Activated naive CD4-positive, alpha-beta T cell treated with anti-CD3 and anti-CD28 coated beads, Interleukin-2, amount 10 ng/mL, durations not matched to agents 7 days and 5 days (primary cell): Measurements from ENCODE around the gene CDKAL1.
"Not testable (repeated sequence)": the region's sequence is repeated elsewhere in the genome, so short reads cannot be mapped to it uniquely, and the experiment has no call there.

Experiments used
- CTCF ChIA-PET: fragments of 350-600 bp; sonication (Branson Sonifier 250); formaldehyde crosslinking; loops from one replicate; lab custom pipeline; 2021; ENCODE audit warnings: antibody characterized with exemption; lab: Charles Lee
- DNase-seq: peaks from one replicate; pipeline ENCODE4 v3.0.0-alpha.2; 2020
- H3K27ac Mint-ChIP-seq: one replicate; pipeline ENCODE4 v1.8.0; 2021; ENCODE audit warnings: mild to moderate bottlenecking, moderate library complexity, mixed read lengths
- H3K27me3 Mint-ChIP-seq: one replicate; pipeline ENCODE4 v1.8.0; 2021; ENCODE audit warnings: mild to moderate bottlenecking, mixed read lengths
- H3K36me3 Mint-ChIP-seq: one replicate; pipeline ENCODE4 v1.8.0; 2021; ENCODE audit warnings: mixed read lengths
- H3K4me1 Mint-ChIP-seq: one replicate; pipeline ENCODE4 v1.8.0; 2021; ENCODE audit warnings: mixed read lengths
- H3K4me3 Mint-ChIP-seq: one replicate; pipeline ENCODE4 v1.8.0; 2021; ENCODE audit warnings: mild to moderate bottlenecking, moderate library complexity, mixed read lengths
- H3K9me3 Mint-ChIP-seq: one replicate; pipeline ENCODE4 v1.8.0; 2021; ENCODE audit warnings: mixed read lengths

Gene CDKAL1

GRCh38 chr6:20623761-20624160 lies 89.5 kb downstream of the CDKAL1 start:
- Mint-ChIP-seq H3K36me3 (no peaks in the 10 kb centered on the region), H3K4me3 (no peak overlapping the region), H3K4me1 (peaks cover 4% of the 10 kb centered on the region), H3K27ac (no peak overlapping the region), H3K9me3 (no peaks in the 10 kb centered on the region), H3K27me3 (no peaks in the 10 kb centered on the region)
- CTCF ChIA-PET: no interaction called here
- DNase-seq: no peak

GRCh38 chr6:20626165-20626564 lies 91.9 kb downstream of the CDKAL1 start:
- Mint-ChIP-seq H3K4me3 (no peak overlapping the region), H3K9me3 (no peaks in the 10 kb centered on the region), H3K27ac (no peak overlapping the region), H3K36me3 (no peaks in the 10 kb centered on the region), H3K4me1 (peaks cover 7% of the 10 kb centered on the region), H3K27me3 (no peaks in the 10 kb centered on the region)
- no peak for DNase-seq
- CTCF ChIA-PET: no interaction called here

- CTCF ChIA-PET: no interaction called here
- Mint-ChIP-seq H3K36me3 (peaks cover 4% of the 10 kb centered on the region), H3K4me3 (no peak overlapping the region), H3K27me3 (no peaks in the 10 kb centered on the region), H3K27ac (no peak overlapping the region), H3K4me1 (peaks cover 13% of the 10 kb centered on the region), H3K9me3 (no peaks in the 10 kb centered on the region)
- no peak for DNase-seq
Measured at GRCh38 chr6:20629509-20629908, 95.3 kb downstream of the CDKAL1 start.

GRCh38 chr6:20630136-20630535 lies 95.9 kb downstream of the CDKAL1 start:
- H3K36me3 Mint-ChIP-seq: peaks cover 4% of the 10 kb centered on the region
- CTCF ChIA-PET: no interaction called here
- DNase-seq: no peak
- no peak overlapping the region for H3K27ac Mint-ChIP-seq
- H3K27me3 Mint-ChIP-seq: no peaks in the 10 kb centered on the region
- no peak overlapping the region for H3K4me3 Mint-ChIP-seq
- H3K9me3 Mint-ChIP-seq: no peaks in the 10 kb centered on the region
- H3K4me1 Mint-ChIP-seq: peaks cover 11% of the 10 kb centered on the region

- CTCF ChIA-PET: no interaction called here
- Mint-ChIP-seq H3K27me3 (no peaks in the 10 kb centered on the region), H3K4me1 (peaks cover 11% of the 10 kb centered on the region), H3K9me3 (no peaks in the 10 kb centered on the region), H3K4me3 (no peak overlapping the region), H3K36me3 (peaks cover 4% of the 10 kb centered on the region), H3K27ac (no peak overlapping the region)
- DNase-seq: no peak
Measured at GRCh38 chr6:20630617-20631548, 96.6 kb downstream of the CDKAL1 start.

- CTCF ChIA-PET: no interaction called here
- no peak overlapping the region for H3K4me3 Mint-ChIP-seq
Measured at GRCh38 chr6:20631549-20631924, 97.3 kb downstream of the CDKAL1 start.

GRCh38 chr6:20632696-20633095 lies 98.4 kb downstream of the CDKAL1 start:
- H3K36me3 Mint-ChIP-seq: peaks cover 7% of the 10 kb centered on the region
- no peak overlapping the region for H3K4me3 Mint-ChIP-seq
- no peaks in the 10 kb centered on the region for H3K9me3 Mint-ChIP-seq
- H3K4me1 Mint-ChIP-seq: peaks cover 11% of the 10 kb centered on the region
- no peaks in the 10 kb centered on the region for H3K27me3 Mint-ChIP-seq
- no peak for DNase-seq
- CTCF ChIA-PET: no interaction called here
- no peak overlapping the region for H3K27ac Mint-ChIP-seq

More at GRCh38 chr6:20631549-20631924, 97.3 kb downstream of the CDKAL1 start:
- Mint-ChIP-seq H3K4me1 (peaks cover 11% of the 10 kb centered on the region), H3K27me3 (no peaks in the 10 kb centered on the region), H3K9me3 (no peaks in the 10 kb centered on the region), H3K36me3 (peaks cover 7% of the 10 kb centered on the region), H3K27ac (no peak overlapping the region)
- no peak for DNase-seq

GRCh38 chr6:20633566-20634340 lies 99.5 kb downstream of the CDKAL1 start:
- H3K4me3 Mint-ChIP-seq: no peak overlapping the region
- H3K4me1 Mint-ChIP-seq: peaks cover 11% of the 10 kb centered on the region
- H3K9me3 Mint-ChIP-seq: no peaks in the 10 kb centered on the region
- DNase-seq: no peak
- CTCF ChIA-PET: no interaction called here
- peaks cover 9% of the 10 kb centered on the region for H3K36me3 Mint-ChIP-seq
- no peak overlapping the region for H3K27ac Mint-ChIP-seq
- no peaks in the 10 kb centered on the region for H3K27me3 Mint-ChIP-seq

GRCh38 chr6:20639161-20639560 lies 104.9 kb downstream of the CDKAL1 start:
- Mint-ChIP-seq H3K4me1 (no peaks in the 10 kb centered on the region), H3K4me3 (no peak overlapping the region), H3K27ac (no peak overlapping the region), H3K36me3 (peaks cover 14% of the 10 kb centered on the region), H3K9me3 (no peaks in the 10 kb centered on the region), H3K27me3 (no peaks in the 10 kb centered on the region)
- CTCF ChIA-PET: no interaction called here
- no peak for DNase-seq

GRCh38 chr6:20640181-20640580 lies 105.9 kb downstream of the CDKAL1 start:
- no peak overlapping the region for H3K4me3 Mint-ChIP-seq
- no peaks in the 10 kb centered on the region for H3K4me1 Mint-ChIP-seq
- no peaks in the 10 kb centered on the region for H3K9me3 Mint-ChIP-seq
- CTCF ChIA-PET: no interaction called here
- no peak overlapping the region for H3K27ac Mint-ChIP-seq
- DNase-seq: no peak
- H3K27me3 Mint-ChIP-seq: no peaks in the 10 kb centered on the region
- peaks cover 13% of the 10 kb centered on the region for H3K36me3 Mint-ChIP-seq

GRCh38 chr6:20642441-20642840 lies 108.2 kb downstream of the CDKAL1 start:
- no peaks in the 10 kb centered on the region for H3K9me3 Mint-ChIP-seq
- H3K27ac Mint-ChIP-seq: no peak overlapping the region
- no peak overlapping the region for H3K4me3 Mint-ChIP-seq
- no peak for DNase-seq
- no peaks in the 10 kb centered on the region for H3K27me3 Mint-ChIP-seq
- no peaks in the 10 kb centered on the region for H3K4me1 Mint-ChIP-seq
- CTCF ChIA-PET: no interaction called here
- H3K36me3 Mint-ChIP-seq: peaks cover 10% of the 10 kb centered on the region

- Mint-ChIP-seq H3K27me3 (no peaks in the 10 kb centered on the region), H3K4me1 (no peaks in the 10 kb centered on the region), H3K27ac (no peak overlapping the region), H3K4me3 (no peak overlapping the region), H3K9me3 (no peaks in the 10 kb centered on the region), H3K36me3 (peaks cover 13% of the 10 kb centered on the region)
- DNase-seq: no peak
- CTCF ChIA-PET: interaction anchor here (0.7 kb wide), 1 partner anchor 93 kb away, joined by 3 read pairs; no protein-coding TSS in a partner anchor
Measured at GRCh38 chr6:20644667-20645370, 110.6 kb downstream of the CDKAL1 start.

GRCh38 chr6:20645572-20645971 lies 111.3 kb downstream of the CDKAL1 start:
- H3K27me3 Mint-ChIP-seq, H3K4me3 Mint-ChIP-seq, H3K9me3 Mint-ChIP-seq, H3K27ac Mint-ChIP-seq, DNase-seq, H3K4me1 Mint-ChIP-seq, CTCF ChIA-PET: not testable (repeated sequence)
- peaks cover 17% of the 10 kb centered on the region for H3K36me3 Mint-ChIP-seq

GRCh38 chr6:20647585-20647984 lies 113.3 kb downstream of the CDKAL1 start:
- no peak overlapping the region for H3K27ac Mint-ChIP-seq
- CTCF ChIA-PET: no interaction called here
- no peaks in the 10 kb centered on the region for H3K9me3 Mint-ChIP-seq

More at GRCh38 chr6:20647585-20647984, 113.3 kb downstream of the CDKAL1 start:
- no peak for DNase-seq
- Mint-ChIP-seq H3K27me3 (no peaks in the 10 kb centered on the region), H3K4me3 (no peak overlapping the region), H3K4me1 (peaks cover 5% of the 10 kb centered on the region), H3K36me3 (peaks cover 24% of the 10 kb centered on the region)
